Activated CD8-positive, alpha-beta memory T cell treated with anti-CD3 and anti-CD28 coated beads for 36 hours (primary cell): ENCODE data around the gene DIP2B. TPM values are rescaled to one million over a fixed set of nuclear protein-coding genes. Genes with fewer than 3 reads are reported as not detected.
"Not testable (repeated sequence)": the region's sequence is repeated elsewhere in the genome, so short reads cannot be mapped to it uniquely, and the experiment has no call there.

Experiments used
- CTCF ChIA-PET: fragments of 350-600 bp; sonication (Branson Sonifier 250); formaldehyde crosslinking; loops from one replicate; lab custom pipeline; 2021; ENCODE audit warnings: antibody characterized with exemption; lab: Charles Lee
- POLR2A ChIA-PET: fragments of 350-600 bp; sonication (Branson Sonifier 250); formaldehyde crosslinking; loops from one replicate; lab custom pipeline; 2021; ENCODE audit warnings: antibody characterized with exemption; lab: Charles Lee
- total RNA-seq, 2 experiments: library from RNA; stranded (reverse); gene quantifications; one replicate each; pipeline ENCODE4 v1.2.3, GENCODE V29; 2021

DIP2B gene
- total RNA-seq, 2 experiments from 2014 or later = 21.7 to 22.2 TPM

DNA sequence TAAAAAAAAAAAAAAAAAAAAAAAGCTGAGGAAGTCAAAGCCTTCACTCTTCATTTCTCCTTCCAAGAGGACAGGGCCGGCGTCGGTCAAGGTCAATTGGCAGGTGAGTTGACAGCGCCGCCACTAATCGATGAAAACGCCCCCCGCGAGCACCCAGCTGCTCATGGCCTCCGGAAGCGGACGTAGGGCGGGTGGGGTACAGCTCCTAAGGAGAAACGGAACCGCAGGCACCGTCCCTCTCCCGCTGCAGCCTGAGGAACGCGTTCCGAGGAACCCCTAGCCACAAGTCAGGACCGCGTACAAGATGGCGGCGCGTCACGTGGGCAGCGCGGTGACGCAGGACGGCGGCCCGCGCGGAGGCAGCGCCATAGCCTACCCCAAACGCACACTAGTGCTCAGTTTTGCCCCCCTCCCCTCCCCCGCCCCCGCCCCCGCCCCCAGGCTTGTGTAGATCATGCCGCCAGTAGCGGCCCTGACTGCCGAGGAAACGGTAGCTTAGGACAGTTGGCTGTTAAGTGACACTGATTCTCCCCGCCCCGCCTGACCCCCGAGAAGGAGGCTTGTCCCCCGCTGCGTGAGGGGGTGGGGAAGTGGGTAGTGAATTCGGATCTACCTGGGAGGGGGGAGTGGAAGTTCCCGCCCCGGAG, 259.0 kb downstream of the DIP2B start, which contains the start of gene ATF1:
Gene ATF1, plus strand, starts transcription at position 463 of the 647 bp plus-strand sequence. CDS start 16,045 bp downstream, outside the sequence.
- CTCF ChIA-PET = interaction anchor here (0.8 to 3.5 kb wide), 5 partner anchors 11 to 454 kb away, joined by 3 to 15 read pairs (median 3); partner anchors contain the start of gene POU6F1
- POLR2A ChIA-PET = interaction anchor here (0.5 to 2.9 kb wide), 9 partner anchors 11 to 1080 kb away, joined by 3 to 15 read pairs (median 4); partner anchors contain the start of gene SLC11A2

DNA sequence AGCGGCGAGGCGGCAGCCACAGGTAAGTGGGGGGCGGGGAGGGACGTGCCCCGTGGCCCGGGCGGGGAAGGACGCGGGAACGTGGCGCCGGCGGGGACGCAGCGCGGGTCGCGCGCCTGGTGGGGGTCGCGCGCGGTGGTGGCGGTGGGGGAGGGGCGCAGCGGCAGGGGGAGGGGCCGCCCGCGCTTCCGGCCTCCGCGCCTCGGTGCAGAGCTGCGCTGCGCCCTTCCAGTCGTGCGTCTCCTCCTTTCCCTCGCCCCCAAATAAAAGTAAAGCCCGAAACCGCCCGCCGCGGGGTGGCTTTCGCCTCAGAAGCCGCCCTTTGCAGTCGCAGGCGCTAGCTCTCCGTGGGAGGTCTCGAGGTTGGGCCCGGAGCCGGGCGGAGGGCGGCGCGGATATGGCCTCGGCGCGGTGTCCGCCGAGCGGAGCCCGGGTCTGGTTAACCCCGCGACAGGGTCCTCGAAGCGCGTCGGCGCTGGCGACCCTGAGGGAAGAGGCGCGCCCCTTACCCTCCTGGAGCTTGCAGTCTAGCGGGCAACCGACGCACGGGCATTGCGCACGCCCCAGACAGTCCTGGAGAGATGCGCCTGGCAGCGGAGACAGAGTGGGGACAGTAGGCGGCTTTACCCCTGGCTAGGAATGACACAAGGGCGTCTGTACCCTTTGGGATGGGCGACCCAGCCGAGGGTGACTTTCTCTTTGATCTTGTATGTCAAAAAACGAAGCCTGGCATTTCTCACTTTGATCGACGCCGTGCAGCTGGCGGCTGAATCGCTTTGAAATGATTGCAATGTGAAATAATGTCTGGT, 259.7 kb downstream of the DIP2B start:
- POLR2A ChIA-PET = interaction anchor here (0.5 to 2.9 kb wide), 6 partner anchors 10 to 1079 kb away, joined by 3 to 15 read pairs (median 4); partner anchors contain the start of gene SLC11A2
- CTCF ChIA-PET = interaction anchor here (0.5 to 3.5 kb wide), 9 partner anchors 10 to 575 kb away, joined by 3 to 15 read pairs (median 3); partner anchors contain the start of genes POU6F1 and SLC11A2

DNA sequence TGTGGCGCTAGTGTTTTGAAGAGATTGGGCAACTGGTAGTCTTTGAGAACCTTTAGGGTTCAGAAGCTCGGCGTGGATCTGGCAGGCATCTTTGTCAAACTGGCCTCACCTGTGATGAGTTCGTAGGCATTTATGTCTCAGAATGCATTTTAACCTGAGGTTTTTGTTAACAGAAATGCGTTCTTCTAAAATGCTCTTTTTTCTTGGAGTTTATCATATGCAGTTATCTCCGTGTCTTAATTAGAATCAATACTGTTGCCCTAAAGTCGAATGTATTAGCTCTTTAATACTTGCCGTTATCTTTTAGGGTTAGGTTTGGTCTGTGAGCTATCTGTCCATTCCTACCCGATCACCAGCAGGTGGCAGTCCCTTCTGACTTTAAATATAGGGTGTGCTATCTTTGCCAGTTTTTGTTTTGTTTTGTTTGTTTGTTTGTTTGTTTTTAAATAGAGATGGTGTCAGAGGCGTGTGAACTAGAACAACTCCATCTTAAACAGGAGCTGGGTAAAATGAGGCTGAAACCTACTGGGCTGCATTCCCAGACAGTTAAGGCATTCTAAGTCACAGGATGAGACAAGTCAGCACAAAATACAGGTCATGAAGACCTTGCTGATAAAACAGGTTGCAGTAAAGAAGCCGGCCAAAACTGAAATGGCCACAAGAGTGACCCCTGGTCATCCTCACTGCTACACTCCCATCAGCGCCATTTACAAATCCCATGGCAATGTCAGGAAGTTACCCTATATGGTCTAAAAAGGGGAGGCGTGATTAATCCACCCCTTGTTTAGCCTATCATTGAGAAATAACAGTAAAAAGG, 260.5 kb downstream of the DIP2B start:
- ChIA-PET CTCF (interaction anchor here (0.5 to 3.5 kb wide), 7 partner anchors 9 to 575 kb away, joined by 3 to 15 read pairs (median 4); partner anchors contain the start of gene SLC11A2), POLR2A (interaction anchor here (1.2 to 2.9 kb wide), 3 partner anchors 10 to 261 kb away, joined by 3 to 15 read pairs (median 5); partner anchors contain the start of gene SLC11A2)

DNA sequence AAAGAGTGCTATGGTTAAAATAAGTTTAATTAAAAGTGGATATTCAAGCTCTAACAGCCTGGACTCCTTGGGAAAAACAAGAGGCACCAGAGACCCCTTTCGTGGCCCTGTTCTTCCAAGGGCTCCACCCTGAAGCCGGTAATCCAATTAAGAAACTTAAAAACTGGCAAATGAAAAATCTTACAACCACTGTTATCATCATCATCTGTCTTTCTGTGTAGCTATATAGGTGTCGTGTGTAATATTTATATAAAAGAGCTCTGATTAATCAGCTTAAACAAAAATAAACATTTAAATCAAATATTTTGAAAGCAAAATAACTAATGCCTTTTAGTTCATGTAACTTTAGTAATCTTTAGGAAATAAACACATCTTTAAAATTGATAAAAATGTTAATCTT, 263.6 kb downstream of the DIP2B start:
- POLR2A ChIA-PET = no interaction called here
- CTCF ChIA-PET = no interaction called here

DNA sequence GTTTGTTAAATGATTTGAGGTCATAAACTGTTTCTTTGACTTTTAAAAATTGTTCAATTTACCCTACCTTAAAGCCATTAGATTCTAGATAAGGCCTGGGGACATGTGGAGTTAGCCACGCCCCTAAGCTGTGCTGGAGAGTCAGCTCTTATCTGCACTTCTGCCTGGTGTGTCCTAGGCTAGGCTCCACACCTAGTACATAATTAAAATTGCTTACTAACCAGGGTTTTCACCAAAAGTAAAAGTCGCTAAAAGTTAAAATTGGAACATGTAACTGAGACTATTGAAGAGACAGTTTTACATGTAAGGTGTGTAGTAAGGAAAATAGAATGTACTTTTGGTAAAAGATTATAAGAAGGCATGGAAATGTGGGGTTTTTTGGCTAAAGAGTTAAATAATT, 264.0 kb downstream of the DIP2B start:
- CTCF ChIA-PET, POLR2A ChIA-PET: not testable (repeated sequence)

DNA sequence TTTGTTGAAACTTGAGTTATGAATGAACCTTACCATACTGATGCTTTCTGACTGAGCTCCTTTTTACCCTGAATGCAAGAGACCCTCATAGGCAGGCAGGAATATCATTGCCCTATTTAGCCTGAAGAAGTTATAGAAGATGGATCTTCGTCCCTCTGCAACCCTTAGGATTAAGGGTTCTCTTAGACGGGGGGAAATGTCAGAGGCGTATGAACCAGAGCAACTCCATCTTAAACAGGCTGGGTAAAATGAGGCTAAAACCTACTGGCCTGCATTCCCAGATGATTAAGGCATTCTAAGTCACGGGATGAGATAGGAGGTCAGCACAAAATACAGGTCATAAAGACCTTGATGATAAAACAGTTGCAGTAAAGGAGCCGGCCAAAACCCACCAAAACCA, 266.6 kb downstream of the DIP2B start:
- ChIA-PET POLR2A (no interaction called here), CTCF (no interaction called here)

DNA sequence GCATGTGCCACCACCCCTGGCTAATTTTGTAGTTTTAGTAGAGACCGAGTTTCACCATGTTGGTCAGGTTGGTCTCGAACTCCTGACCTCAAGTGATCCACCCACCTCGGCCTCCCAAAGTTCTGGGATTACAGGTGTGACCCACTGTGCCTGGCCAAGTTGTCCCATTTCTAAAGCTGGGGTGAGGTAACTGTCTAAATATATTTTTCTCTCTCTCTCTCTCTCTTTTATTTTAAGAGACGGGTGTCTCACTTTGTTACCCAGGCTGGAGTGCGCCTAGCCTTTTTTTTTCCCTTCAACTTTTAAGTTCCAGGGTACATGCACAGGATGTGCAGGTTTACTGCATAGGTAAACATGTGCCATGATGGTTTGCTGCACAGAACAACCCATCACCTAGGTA, 267.7 kb downstream of the DIP2B start:
- CTCF ChIA-PET = interaction anchor here (1.2 kb wide), 1 partner anchor 53 kb away, joined by 5 read pairs; no protein-coding TSS in a partner anchor
- POLR2A ChIA-PET = no interaction called here

DNA sequence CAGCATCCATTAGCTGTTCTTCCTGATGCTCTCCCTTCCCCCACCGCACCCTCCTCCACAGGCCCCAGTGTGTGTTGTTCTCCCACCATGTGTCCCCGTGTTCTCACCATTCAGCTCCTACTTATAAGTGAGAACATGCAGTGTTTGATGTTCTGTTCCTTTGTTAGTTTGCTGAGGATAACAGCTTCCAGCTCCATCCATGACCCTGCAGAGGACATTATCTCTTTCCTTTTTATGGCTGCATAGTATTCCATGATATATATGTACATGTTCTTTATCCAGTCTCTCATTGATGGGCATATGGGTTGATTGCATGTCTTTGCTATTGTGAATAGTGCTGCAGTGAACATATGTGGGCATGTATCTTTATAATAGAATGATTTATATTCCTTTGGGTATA, 268.1 kb downstream of the DIP2B start:
- ChIA-PET CTCF (interaction anchor here (1.2 to 3.1 kb wide), 2 partner anchors 8 to 53 kb away, joined by 5 to 15 read pairs; partner anchors contain the start of gene ATF1), POLR2A (no interaction called here)

DNA sequence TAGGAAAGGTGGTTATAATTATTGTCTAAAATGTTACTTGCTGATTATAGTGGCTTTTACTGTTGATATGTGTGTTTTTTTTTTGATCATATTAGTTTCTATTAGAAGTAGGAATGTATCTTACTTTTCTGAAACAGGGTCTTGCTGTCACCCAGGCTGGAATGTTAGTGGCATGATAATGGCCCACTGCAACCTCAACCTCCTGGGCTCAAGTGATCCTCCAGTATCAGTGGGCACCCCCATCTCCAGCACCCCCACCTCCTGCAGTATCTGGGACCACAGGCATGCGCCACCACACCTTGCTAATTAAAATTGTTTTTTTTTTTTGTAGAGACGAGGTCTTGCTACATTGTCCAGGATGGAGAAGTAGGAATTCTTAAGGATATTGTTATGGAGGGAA, 270.5 kb downstream of the DIP2B start:
- POLR2A ChIA-PET = interaction anchor here (1.3 kb wide), 1 partner anchor 11 kb away, joined by 5 read pairs; no protein-coding TSS in a partner anchor
- CTCF ChIA-PET = interaction anchor here (3.1 kb wide), 1 partner anchor 10 kb away, joined by 15 read pairs; the partner anchor contains the start of gene ATF1

DNA sequence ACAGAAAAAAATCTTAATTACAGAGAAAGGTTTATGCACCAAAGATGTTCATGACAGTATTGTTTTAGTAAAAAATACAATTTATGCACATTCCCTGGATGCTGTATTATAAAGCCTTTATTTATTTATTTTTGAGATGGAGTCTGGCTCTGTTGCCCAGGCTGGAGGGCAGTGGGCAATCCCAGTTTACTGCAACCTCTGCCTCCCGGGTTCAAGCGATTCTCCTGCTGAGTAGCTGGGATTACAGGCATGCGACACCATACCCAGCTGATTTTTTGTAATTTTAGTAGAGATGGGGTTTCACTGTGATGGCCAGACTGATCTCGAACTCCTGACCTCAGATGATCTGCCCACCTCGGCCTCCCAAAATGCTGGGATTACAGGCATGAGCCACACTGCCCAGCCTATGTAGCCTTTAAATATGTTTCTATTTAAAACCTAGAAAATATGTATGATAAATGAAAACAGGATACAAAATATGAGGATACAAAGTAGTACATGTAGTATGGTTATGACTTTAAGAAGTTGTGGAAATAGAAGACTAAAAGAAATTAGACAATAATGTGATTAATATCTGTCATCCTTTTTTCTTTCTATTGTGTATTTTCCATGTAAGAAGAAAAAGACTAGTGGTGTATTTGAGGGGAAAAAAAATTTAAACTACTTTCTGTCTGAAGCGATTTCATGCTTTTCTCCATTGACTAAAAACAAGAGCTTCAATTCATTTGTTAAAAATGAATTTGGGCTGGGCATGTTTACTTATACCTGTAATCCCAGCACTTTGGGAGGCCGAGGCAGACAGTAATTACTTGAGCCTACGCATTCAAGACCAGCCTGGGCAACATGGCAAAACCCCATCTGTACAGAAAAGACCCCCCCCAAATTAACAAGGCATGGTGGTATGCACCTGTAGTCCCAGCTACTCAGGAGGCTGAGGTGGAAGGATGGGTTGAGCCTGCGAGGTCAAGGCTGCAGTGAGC, 272.3 kb downstream of the DIP2B start:
- CTCF ChIA-PET = interaction anchor here (0.7 to 0.8 kb wide), 3 partner anchors 10 to 1723 kb away, joined by 3 read pairs; no protein-coding TSS in a partner anchor
- POLR2A ChIA-PET = interaction anchor here (1.1 kb wide), 1 partner anchor 12 kb away, joined by 3 read pairs; no protein-coding TSS in a partner anchor

DNA sequence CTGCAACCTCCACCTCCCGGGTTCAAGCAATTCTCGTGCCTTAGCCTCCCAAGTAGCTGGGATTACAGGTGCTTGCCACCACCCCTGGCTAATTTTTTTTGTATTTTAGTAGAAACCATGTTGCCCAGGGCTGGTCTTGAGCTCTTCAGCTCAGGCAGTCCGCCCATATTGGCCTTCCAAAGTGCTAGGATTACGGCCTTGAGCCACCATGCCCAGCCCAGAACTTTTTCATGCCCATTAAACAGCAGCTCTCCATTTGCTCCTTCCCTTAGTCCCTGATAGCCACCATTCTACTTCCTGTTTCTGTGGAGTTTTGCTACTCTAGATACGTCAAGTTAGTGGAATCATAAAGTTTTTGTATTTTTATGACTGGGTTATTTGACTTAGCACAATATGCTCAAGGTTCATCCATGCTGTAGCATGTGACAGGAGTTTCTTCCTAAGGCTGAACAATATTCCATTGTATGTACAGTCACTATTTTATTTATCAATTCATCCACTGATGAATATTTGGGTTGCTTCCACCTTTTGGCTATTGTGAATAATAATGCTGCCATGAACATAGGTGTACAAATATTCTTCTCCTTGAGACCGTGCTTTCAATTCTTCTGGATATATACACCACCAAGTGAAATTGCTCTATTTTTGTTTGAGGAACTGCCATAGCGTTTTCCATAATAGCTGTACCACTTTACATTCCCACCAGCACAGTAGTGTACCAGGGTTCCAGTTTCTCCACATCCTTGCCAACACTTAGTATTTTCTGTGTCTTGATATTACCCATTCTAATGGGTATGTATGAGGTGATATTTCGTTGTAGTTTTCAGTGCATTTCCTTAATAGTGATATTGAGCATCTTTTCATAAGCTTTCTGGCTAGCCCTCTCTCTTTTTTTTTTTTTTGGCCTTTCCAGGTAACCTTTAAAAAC, 274.1 kb downstream of the DIP2B start:
- ChIA-PET POLR2A (no interaction called here), CTCF (no interaction called here)

DNA sequence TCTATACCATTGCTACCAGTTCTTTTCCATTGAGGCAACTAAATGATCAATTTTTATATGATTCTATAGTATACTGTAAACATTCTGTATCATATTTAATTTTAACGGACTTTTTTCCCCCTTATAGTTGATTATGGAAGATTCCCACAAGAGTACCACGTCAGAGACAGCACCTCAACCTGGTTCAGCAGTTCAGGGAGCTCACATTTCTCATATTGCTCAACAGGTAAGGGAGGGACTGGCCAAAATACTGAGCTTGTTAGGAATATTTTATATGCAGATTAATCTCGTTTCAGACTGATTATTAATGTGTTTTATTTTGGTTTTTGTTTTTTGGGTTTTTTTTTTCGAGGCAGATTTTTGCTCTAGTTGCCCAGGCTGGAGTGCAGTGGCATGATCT, 275.2 kb downstream of the DIP2B start:
- POLR2A ChIA-PET = no interaction called here
- CTCF ChIA-PET = no interaction called here

DNA sequence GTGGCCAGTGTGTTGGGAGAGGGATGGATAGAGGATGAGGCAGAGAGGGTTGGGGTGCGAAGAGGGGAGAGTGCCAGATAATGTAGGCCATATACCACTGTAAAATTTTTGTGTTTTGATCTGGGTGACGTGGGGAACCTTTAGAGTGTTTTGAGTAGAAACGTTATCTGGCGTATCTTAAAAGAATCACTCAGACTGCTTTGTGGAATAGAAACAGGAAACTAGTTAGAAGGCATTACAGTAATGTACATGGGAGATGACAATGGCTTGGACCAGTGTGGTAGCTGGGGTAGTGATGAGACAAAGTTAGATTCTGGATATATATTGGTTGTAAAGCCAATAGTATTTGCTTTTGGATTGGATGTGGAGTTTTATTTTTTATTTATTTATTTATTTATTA, 279.7 kb downstream of the DIP2B start:
- POLR2A ChIA-PET = no interaction called here
- CTCF ChIA-PET = no interaction called here

DNA sequence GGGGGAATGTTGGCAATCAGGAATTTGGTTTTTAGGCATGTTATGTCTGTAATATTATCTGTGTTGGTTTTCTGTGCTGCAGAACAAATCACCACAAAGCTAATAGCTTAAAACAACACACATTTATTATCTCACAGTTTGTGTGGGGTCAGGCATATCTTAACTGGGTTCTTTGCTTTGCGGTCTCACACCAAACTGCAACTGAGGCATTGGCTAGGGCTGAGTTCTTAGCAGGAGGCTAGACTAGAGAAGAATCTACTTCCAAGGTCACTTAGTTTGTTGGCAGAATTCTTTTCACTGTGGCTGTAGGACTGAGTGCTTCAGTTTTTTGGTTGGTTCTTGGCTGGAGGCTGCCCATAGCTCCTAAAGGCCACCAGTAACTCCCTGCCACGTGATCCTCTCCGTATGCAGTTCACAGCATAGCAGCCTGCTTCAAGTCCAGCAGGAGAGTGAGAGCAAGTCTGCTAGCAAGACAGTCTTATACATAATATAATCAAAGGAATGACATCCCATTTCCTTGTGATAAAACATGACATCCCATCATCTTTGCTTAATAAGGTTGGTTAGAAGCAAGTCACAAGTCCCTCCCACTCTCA, 280.7 kb downstream of the DIP2B start:
- POLR2A ChIA-PET = no interaction called here
- CTCF ChIA-PET = no interaction called here

DNA sequence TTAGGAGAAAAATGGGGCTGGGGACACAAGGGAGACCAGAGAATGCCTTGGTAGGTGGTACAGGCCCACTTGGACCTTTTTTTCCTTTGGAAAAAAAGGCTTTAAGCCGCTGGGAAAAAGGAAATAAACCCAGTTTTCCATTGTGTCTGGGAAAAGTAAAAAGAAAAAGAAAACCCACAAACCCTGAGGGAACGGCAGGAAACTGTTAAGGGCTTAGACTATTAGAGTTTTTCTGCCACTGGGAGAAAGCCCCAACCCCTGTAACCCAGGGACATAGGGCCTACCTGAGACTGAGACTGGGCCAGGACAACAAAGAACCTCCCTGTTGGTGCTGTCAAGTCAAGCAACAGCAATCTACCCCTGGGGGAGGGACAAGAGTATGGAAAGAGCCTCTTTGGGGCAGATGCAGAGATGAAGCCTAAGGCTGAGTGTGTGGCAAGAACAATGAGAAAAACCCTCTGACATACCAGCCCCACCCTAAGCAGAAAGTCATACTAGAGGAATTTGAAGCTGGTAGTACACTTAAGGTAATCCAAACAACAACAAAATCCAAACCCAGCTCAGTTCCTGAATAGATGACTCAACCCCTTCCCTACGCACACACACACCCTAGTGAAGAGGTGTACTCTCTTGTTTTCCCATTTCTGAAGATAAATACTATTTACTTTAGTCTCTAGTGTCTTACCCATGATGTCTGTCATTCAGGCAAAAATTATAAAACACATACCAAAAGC, 281.9 kb downstream of the DIP2B start:
- ChIA-PET POLR2A (interaction anchor here (0.6 kb wide), 1 partner anchor 1294 kb away, joined by 3 read pairs; no protein-coding TSS in a partner anchor), CTCF (interaction anchor here (1.3 kb wide), 1 partner anchor 22 kb away, joined by 3 read pairs; no protein-coding TSS in a partner anchor)
